HG03025 (cell line): ENCODE results near the gene STAC3.

Experiments
- ATAC-seq: cut with Tn5 transposase; IDR thresholded peaks from one replicate; pipeline ENCODE4 v1.9.1; 2021; ENCODE audit warnings: mild to moderate bottlenecking, moderate library complexity; ENCODE audit not compliant: unreplicated experiment, low FRiP score

The STAC3 gene

DNA sequence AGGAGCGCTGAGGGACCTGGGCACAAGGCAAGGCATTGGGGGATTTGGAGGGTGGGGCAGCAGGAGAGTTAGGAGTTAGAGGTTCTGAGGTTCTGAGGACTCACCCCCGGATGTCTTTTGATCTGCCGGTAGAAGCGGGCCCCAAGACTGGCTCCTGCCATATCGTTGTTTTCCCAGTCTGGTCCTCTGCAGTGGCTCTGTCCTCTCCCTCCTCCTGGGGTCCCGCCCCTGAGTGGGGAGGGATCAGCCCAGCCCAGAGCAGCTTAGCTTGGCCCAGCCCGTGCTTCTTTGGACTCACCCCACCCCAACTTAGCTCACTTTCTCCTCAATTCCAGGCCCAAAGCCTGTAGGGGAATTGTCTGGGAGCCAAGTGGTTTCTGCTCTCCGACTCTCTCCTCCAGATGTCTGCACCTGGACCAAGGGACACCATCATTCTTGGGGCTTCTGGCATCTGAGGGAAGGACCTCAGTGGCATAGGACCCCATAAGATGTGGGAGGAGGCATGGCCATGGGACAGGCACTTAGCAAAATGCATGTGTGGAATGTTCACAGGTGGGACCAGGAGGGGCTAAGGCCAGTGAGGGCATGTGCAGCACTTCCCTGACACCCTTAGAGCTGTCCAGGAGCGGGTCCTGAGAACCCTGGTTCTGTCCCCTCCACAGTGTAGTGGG, 13.9 kb downstream of the STAC3 start:
- ATAC-seq: no peak

DNA sequence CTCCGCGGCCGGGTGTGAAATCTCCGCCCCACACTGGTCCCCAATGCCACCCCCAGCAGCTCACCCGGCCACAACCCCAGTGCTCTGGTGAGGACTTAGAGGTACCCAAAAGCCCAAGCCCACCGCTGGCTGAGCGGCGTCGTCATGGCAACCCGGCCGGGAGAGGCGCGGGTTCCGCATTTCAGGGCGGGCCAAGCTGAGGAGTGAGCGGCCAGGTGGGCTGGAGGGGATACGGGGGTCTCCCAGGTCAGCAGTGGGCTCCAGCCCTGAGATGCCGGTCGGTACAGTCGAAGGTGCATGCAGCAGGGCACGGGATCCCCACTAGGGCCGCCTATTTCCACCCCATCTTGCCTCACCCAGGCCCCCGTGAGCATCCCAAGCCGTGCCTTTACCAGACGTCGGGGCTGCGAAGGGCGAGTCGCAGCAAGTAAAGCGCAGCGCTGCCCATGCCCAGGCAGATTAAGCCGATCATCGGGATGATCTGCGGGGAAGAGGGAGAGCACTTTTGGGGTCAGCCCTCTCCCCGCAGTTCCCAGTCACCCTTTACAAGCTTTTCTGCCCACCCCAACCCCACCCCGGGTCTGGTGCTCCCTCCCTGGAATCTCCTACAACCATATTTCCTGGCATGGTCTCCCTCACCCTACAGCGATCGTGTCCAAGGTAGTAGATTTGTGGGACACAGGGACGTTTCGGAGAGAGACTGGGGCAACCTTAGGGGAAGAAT, 14.6 kb downstream of the STAC3 start:
- no peak for ATAC-seq

- ATAC-seq: no peak
Observed at GRCh38 chr12:57235728-57236131, 15.3 kb downstream of the STAC3 start.

- ATAC-seq: no peak
Observed at GRCh38 chr12:57235017-57235727, 15.8 kb downstream of the STAC3 start.

DNA sequence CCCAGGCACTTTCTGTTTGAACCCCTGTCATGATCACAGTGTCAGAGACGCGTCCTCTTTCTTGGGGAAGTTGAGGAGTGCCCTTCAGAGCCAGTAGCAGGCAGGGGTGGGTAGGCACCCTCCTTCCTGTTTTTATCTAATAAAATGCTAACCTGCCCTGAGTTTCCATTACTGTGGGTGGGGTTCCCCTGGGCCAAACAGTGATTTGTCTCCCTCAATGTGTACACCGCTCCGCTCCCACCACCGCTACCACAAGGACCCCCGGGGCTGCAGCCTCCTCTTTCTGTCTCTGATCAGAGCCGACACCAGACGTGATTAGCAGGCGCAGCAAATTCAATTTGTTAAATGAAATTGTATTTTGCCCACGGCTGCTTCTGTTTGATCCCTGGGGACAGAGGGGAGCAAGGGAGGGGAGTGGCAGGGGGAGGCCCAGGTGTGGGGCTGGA, 16.4 kb downstream of the STAC3 start:
- ATAC-seq: no peak

- no peak for ATAC-seq
Observed at GRCh38 chr12:57234233-57234570, 16.8 kb downstream of the STAC3 start.

GRCh38 chr12:57233357-57234232, 17.4 kb downstream of the STAC3 start:
- ATAC-seq: no peak

DNA sequence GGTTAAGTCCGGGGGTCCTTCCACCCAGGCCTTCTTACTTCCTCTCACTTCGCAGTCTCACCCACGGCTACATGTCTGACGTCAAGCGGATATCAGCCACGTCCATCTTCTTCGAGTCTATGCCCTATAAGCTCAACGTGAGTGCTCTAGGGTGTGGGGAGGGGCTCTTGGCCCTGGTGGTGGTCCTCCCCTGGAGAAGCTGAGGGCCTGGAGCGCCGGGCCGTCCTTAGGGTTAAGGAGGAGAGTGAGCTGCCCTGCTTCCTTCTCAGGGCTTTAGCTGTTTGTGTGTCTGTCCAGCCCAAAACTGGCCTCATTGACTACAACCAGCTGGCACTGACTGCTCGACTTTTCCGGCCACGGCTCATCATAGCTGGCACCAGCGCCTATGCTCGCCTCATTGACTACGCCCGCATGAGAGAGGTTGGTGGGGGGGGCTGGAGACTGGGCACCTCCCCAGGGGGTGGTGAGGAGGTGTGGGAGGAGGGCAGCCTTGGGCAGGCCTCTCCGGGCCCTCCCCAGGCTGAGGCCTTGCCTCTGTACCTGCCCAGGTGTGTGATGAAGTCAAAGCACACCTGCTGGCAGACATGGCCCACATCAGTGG, 18.7 kb downstream of the STAC3 start:
- ATAC-seq: no peak

- no peak for ATAC-seq
Observed at GRCh38 chr12:57231276-57232021, 19.5 kb downstream of the STAC3 start.

DNA sequence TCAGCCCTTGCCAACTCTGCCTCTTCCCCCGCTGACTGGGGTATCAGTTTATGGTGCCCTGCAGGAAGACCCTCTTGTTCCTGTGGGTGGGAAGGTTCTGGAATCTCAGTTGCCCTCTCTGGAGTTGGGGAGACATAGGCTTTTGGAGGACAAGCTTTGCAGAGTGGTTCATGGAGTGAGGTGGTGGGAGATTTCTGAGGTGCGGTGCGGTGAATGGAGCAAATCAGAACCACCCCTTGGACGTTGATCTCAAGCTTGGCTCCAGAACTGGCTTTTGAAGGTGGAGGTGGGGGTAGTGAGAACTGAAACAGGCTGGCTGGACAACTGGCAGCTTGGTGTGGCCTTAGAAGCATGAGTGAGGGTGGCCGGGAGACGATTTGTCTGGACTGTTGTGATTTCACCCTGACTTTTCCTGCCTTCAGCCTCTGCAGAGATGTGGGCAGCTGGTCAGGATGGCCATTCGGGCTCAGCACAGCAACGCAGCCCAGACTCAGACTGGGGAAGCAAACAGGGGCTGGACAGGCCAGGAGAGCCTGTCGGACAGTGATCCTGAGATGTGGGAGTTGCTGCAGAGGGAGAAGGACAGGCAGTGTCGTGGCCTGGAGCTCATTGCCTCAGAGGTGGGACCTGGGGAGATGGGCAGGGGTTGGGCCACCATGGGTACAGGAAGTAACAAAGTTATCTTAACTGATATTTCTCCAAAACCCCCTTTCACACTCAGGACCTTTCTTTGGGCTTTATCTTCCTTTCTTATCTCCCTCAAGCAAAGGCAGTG, 20.4 kb downstream of the STAC3 start:
- no peak for ATAC-seq

DNA sequence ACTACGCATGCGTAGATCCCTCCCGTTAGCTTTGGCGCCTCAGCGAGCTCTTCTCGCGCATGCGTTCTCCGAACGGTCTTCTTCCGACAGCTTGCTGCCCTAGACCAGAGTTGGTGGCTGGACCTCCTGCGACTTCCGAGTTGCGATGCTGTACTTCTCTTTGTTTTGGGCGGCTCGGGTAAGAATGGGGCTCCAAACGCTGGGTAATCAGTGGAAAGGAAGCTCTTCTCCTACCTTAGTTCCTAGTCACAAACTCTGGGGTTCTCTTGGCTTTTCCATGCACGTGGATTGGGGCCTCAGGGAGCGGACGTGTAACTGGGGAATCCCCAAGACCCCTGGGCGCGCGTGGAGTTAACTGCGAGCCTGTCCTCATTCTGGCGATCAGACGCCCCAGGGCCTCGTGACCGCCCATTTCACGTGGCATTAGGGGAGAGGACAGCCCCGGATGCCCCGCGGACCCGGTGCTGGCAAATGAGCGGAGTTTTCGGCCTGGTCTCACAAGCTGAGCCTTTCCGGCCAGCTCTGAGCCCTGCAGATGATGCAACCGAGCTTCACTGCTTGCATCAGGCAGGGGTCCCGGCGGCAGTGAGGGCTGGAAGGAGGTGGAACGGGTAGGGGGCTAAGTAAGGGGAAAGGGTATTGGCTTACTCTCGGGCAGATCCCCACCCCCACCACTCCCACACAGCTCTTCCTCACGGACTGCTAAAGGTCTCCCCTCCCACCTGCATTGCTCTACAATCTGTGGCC, 21.2 kb downstream of the STAC3 start, which contains the start of gene SHMT2:
Gene SHMT2 (plus strand): TSS at position 78 of the 747 bp plus-strand sequence. CDS start 68 bp downstream, at position 146.
- ATAC-seq: peak; percentile 57

- ATAC-seq: no peak
Observed at GRCh38 chr12:57229046-57229633, 21.8 kb downstream of the STAC3 start.

GRCh38 chr12:57227315-57228115, 23.5 kb downstream of the STAC3 start:
- no peak for ATAC-seq

- ATAC-seq: no peak
Observed at GRCh38 chr12:57226588-57227314, 24.2 kb downstream of the STAC3 start.

- no peak for ATAC-seq
Observed at GRCh38 chr12:57225680-57226210, 25.2 kb downstream of the STAC3 start.
